Astrocyte (in vitro differentiated cells and primary cell): ENCODE data around the gene NUMB.

ENCODE experiments used
- EZH2 ChIP-seq: IDR thresholded peaks from 2 replicates; pipeline ENCODE4 v1.6.1; 2012; ENCODE audit warnings: mild to moderate bottlenecking, low read length, inconsistent platforms; ENCODE audit not compliant: insufficient read depth
- TF ChIP-seq, protein P1 (sequence below): IDR thresholded peaks from 2 replicates; pipeline ENCODE4 v1.5.1; 2011; ENCODE audit warnings: low read depth, mild to moderate bottlenecking, inconsistent platforms, low read length, moderate library complexity; ENCODE audit not compliant: insufficient read depth

DNA sequence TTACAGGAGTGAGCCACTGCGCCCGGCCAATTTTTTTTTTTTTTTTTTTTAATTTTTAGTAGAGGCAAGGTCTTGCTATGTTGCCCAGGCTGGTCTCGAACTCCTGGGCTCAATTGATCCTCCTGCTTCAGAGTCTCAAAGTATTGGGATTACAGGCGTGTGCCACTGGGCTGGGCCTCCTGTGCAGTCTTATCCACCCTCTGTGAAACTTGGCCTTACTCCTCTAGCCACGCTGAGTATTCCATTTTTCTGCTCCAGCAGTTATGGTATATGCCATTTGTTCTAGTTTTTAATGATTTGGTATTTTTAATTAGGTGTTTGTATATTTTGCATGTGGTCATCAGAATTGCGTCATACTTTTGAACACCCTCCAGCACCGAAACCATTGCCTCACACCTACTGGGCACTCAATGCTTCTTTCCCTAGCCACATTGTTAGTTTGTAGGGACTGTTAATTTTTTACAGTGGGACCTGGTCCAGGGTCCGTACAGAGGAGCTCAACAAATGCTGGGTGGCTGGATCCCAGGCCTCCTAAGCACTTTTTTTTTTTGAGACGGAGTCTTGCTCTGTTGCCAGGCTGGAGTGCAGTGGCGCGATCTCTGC is 43.8 kb upstream of the NUMB start:
- TF ChIP-seq, protein P1, sequence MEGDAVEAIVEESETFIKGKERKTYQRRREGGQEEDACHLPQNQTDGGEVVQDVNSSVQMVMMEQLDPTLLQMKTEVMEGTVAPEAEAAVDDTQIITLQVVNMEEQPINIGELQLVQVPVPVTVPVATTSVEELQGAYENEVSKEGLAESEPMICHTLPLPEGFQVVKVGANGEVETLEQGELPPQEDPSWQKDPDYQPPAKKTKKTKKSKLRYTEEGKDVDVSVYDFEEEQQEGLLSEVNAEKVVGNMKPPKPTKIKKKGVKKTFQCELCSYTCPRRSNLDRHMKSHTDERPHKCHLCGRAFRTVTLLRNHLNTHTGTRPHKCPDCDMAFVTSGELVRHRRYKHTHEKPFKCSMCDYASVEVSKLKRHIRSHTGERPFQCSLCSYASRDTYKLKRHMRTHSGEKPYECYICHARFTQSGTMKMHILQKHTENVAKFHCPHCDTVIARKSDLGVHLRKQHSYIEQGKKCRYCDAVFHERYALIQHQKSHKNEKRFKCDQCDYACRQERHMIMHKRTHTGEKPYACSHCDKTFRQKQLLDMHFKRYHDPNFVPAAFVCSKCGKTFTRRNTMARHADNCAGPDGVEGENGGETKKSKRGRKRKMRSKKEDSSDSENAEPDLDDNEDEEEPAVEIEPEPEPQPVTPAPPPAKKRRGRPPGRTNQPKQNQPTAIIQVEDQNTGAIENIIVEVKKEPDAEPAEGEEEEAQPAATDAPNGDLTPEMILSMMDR, result no peak
- no peak for TF ChIP-seq EZH2
